Liver (tissue), 2 donors: ENCODE data around the gene RAC2.

Experiments
- MAX ChIP-seq: IDR thresholded peaks from 2 replicates; pipeline ENCODE4 v1.6.1; 2016; ENCODE audit warnings: antibody characterized with exemption
- ZBTB33 ChIP-seq: IDR thresholded peaks from 2 replicates; pipeline ENCODE4 v1.6.1; 2016; ENCODE audit warnings: antibody characterized with exemption
- TF ChIP-seq, protein P1 (sequence below): fragments of 150-350 bp; IDR thresholded peaks from 2 replicates; pipeline ENCODE4 v1.5.1; 2017; ENCODE audit warnings: improper control_type of control experiment, low read depth, low read length; ENCODE audit not compliant: missing input control
- donor health status: healthy.

GRCh38 chr22:37222440-37222971, 21.6 kb downstream of the RAC2 start:
- TF ChIP-seq, protein P1, sequence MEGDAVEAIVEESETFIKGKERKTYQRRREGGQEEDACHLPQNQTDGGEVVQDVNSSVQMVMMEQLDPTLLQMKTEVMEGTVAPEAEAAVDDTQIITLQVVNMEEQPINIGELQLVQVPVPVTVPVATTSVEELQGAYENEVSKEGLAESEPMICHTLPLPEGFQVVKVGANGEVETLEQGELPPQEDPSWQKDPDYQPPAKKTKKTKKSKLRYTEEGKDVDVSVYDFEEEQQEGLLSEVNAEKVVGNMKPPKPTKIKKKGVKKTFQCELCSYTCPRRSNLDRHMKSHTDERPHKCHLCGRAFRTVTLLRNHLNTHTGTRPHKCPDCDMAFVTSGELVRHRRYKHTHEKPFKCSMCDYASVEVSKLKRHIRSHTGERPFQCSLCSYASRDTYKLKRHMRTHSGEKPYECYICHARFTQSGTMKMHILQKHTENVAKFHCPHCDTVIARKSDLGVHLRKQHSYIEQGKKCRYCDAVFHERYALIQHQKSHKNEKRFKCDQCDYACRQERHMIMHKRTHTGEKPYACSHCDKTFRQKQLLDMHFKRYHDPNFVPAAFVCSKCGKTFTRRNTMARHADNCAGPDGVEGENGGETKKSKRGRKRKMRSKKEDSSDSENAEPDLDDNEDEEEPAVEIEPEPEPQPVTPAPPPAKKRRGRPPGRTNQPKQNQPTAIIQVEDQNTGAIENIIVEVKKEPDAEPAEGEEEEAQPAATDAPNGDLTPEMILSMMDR, result no peak
- TF ChIP-seq ZBTB33, result no peak
- TF ChIP-seq MAX, result no peak
